ENCODE data around the gene LATS1. TPM values are rescaled to one million over a fixed set of nuclear protein-coding genes. Genes with fewer than 3 reads are reported as not detected.
A peak's percentile ranks its signal among the peaks of the same experiment; 100 is the strongest.
"Not testable (repeated sequence)": the region's sequence is repeated elsewhere in the genome, so short reads cannot be mapped to it uniquely, and the experiment has no call there.

LATS1 gene
- total RNA-seq, 8 experiments from 2014 or later = 12.5 to 32.1 (median 15.6) TPM

DNA sequence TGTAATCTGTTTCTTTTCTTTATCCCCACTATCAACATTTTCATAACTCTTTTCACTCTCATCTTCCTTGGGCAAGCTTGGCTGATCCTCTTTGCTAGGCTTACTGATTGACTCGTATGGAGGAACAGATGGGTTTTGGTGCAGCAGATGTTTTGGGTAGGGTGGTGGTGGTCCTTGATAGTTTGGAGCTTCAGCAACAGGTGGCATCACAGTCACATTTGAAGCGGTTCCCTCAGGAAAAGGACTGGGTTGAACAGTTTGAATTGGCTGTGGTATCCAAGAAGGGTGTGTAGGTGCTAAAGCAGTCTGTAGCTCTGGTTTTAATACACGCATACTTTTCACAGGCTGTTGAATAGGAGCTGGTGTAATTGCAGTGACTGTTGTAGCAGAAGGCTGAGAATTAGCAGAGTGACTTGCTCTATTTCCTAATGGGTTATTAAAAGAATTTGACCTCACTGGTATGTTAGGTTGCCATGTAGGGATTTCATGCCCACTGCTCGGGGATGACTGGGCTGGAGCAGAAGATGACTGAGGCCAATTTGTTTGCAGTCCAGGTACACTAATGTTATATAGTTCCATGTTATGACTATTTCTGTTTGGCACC, 34.5 kb downstream of the LATS1 start:
- peak in 3 of 8 experiments; percentile 13 to 65 (median 59) for ATAC-seq (replicated peaks in 6 of 8)
- Histone ChIP-seq H3K4me3 (no peak overlapping the region), H3K27ac (no peak overlapping the region), H3K4me1 (replicated peaks in 1 of 2) (no peaks in the 10 kb centered on the region)
- in situ Hi-C loops (cut with MboI; ENCODE audit: low pct_unique_long_range_greater_than_20kb in 2 of 9, low sequenced_read_pairs in 9 of 9, unreplicated experiment in 9 of 9) = no loop called here
- WGBS, 10 experiments = 86 to 100% (median 97%) methylated on average over 1 to 4 of the region's 4 CpGs; no CpG with 5 or more reads in 4 of the 10 experiments

DNA sequence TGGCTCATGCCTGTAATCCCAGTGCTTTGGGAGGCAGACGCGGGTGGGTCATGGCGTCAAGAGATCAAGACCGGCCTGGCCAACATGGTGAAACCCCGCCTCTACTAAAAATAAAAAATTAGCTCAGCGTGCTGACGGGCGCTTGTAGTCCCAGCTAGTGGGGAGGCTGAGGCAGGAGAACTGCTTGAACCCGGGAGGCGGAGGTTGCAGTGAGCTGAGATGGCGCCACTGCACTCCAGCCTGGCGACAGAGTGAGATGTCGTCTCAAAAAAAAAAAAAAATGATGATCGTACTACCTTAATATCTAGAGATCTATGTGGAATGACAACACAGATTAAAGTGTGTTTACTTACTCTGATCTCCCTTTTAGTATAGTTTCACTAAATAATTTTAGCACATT, 36.1 kb downstream of the LATS1 start:
- 67 to 100% (median 97%) methylated on average over 1 to 14 of the region's 14 CpGs; no CpG with 5 or more reads in 2 of the 10 experiments for WGBS, 10 experiments
- H3K27ac ChIP-seq; ATAC-seq (replicated peaks in 6 of 8); H3K4me3 ChIP-seq; in situ Hi-C loops (cut with MboI; ENCODE audit: low pct_unique_long_range_greater_than_20kb in 2 of 9, low sequenced_read_pairs in 9 of 9, unreplicated experiment in 9 of 9); H3K4me1 ChIP-seq (replicated peaks in 1 of 2): not testable (repeated sequence)

DNA sequence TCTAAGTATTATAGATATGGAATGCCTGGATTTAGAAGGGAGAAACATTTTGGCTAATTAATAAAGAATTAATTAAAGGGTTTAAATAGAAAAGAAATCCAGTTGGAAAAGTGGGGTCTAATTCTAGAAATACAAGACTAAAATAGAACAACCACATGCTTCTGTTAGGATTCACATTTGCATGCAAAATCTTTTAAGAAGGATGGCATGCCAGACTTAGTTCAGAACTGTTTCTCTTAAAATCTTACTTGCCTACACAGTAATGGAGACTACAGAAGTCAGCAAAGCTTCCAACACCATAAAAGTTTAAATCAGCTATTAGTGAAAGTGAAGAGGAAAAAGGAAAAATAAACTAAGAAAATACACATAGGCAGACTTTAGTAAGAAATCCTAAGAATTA, 36.7 kb downstream of the LATS1 start:
- ATAC-seq (replicated peaks in 6 of 8) = no peak
- H3K27ac ChIP-seq = no peak overlapping the region
- H3K4me3 ChIP-seq = no peak overlapping the region
- in situ Hi-C loops (cut with MboI; ENCODE audit: low pct_unique_long_range_greater_than_20kb in 2 of 9, low sequenced_read_pairs in 9 of 9, unreplicated experiment in 9 of 9) = no loop called here
- no peaks in the 10 kb centered on the region for H3K4me1 ChIP-seq (replicated peaks in 1 of 2)

DNA sequence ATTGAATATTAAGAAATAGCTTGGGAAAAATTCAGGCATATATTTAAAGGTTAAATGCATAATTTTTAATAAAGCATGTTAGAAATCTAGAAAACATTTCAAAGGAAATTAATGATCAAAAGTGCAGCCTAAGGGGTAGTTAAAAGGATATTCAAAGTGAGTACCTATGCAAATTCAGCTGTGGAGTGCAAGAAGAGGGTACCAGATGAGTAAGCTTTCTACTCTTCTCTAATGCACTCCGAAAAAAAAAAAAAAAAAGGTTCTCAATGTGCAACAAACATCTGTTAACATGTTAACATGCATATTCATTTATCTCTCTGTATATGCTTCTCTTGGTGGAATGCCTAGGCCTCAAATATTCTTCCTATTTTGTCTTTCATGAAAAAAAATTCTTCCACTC, 37.4 kb downstream of the LATS1 start:
- WGBS, 10 experiments = 0 to 100% (median 50%) methylated on average over 1 of the region's 1 CpG; no CpG with 5 or more reads in 3 of the 10 experiments
- ATAC-seq (replicated peaks in 6 of 8) = peak in 3 of 8 experiments; percentile 84 to 90 (median 86)
- in situ Hi-C loops (cut with MboI; ENCODE audit: low pct_unique_long_range_greater_than_20kb in 2 of 9, low sequenced_read_pairs in 9 of 9, unreplicated experiment in 9 of 9) = no loop called here
- no peak overlapping the region for H3K27ac ChIP-seq
- H3K4me1 ChIP-seq (replicated peaks in 1 of 2) = no peaks in the 10 kb centered on the region
- no peak overlapping the region for H3K4me3 ChIP-seq

DNA sequence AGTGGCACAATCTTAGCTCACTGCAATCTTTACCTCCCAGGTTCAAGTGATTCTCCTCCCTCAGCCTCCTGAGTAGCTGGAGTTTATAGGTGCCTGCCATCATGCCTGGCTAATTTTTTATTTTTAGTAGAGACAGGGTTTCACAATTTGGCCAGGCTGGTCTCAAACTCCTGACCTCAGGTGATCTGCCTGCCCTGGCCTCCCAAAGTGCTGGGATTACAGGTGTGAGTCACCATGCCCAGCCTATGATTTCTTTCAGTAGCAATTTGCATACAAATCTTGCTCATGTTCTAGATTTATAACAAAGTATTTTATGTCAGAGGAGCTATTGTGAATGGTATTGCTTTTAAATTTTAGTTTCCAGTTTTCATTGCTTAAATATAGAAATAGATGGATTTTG, 45.6 kb downstream of the LATS1 start:
- ATAC-seq (replicated peaks in 6 of 8); H3K27ac ChIP-seq; H3K4me1 ChIP-seq (replicated peaks in 1 of 2); H3K4me3 ChIP-seq; in situ Hi-C loops (cut with MboI; ENCODE audit: low pct_unique_long_range_greater_than_20kb in 2 of 9, low sequenced_read_pairs in 9 of 9, unreplicated experiment in 9 of 9): not testable (repeated sequence)

DNA sequence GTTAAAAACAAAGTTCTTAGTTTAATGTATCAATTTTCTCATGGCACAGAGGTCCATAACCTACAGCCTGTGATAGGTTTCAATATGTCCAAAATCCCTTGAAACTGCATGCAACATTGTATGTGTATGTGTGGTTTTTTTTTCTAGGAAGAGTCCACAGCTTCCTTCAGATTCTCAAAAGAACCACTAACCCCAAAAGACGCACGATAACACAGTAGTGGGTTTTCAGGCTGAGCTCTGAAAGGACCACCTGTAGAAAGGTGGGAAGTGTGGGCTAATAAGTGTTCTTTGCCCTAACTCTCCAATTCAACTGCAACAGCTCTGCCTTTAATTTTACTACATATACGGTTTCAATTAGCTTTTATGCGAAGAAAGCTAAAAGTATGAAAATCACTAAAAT, 57.9 kb downstream of the LATS1 start:
- Histone ChIP-seq H3K27ac (no peak overlapping the region), H3K4me3 (no peak overlapping the region), H3K4me1 (replicated peaks in 1 of 2) (no peaks in the 10 kb centered on the region)
- WGBS, 10 experiments = 83 to 100% (median 95%) methylated on average over 1 to 4 of the region's 4 CpGs; no CpG with 5 or more reads in 1 of the 10 experiments
- in situ Hi-C loops (cut with MboI; ENCODE audit: low pct_unique_long_range_greater_than_20kb in 2 of 9, low sequenced_read_pairs in 9 of 9, unreplicated experiment in 9 of 9) = no loop called here
- no peak for ATAC-seq (replicated peaks in 6 of 8)

DNA sequence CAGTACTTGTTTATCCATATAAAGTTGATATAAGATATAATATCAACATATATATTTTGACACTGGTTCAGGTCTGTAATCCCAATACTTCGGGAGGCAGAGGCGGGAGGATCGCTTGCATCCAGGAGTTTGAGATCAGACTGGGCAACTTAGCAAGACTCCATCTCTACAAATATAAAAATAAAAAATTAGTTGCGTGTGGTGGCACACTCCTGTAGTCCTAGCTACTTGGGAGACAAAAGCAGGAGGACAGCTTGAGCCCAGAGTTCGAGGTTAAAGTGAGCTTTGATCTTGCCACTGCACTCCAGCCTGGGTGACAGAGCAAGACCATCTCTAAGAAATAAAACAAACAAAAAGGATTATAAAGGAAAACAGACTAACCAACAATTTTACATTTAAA, 60.5 kb downstream of the LATS1 start:
- WGBS, 10 experiments = 81 to 100% (median 93%) methylated on average over 1 to 5 of the region's 5 CpGs
- Histone ChIP-seq H3K4me1 (replicated peaks in 1 of 2) (no peaks in the 10 kb centered on the region), H3K27ac (no peak overlapping the region), H3K4me3 (no peak overlapping the region)
- no peak for ATAC-seq (replicated peaks in 6 of 8)
- in situ Hi-C loops (cut with MboI; ENCODE audit: low pct_unique_long_range_greater_than_20kb in 2 of 9, low sequenced_read_pairs in 9 of 9, unreplicated experiment in 9 of 9) = no loop called here

DNA sequence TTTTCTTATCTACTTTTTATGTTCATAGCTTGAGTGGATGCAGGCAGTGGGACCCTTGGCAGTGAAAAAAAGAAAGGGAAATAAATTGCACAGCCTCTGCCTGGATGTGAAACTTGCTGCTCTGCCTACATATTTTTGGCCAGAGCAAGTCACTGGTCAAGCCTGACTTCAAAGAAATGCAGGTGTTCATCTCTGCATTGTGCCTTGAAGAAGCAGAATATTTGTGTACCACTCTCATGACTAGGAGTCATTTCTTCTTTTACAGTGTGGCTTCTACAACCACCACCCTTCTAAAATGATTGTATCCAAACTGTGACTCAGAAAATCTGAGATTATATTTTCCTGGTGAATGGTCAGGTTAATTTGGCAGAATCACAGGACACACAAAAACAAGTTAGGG, 66.8 kb downstream of the LATS1 start:
- in situ Hi-C loops (cut with MboI; ENCODE audit: low pct_unique_long_range_greater_than_20kb in 2 of 9, low sequenced_read_pairs in 9 of 9, unreplicated experiment in 9 of 9) = no loop called here
- no peak overlapping the region for H3K4me3 ChIP-seq
- peaks cover 6 to 7% of the 10 kb centered on the region in 2 donors for H3K4me1 ChIP-seq (replicated peaks in 1 of 2)
- no peak overlapping the region for H3K27ac ChIP-seq
- ATAC-seq (replicated peaks in 6 of 8) = no peak

DNA sequence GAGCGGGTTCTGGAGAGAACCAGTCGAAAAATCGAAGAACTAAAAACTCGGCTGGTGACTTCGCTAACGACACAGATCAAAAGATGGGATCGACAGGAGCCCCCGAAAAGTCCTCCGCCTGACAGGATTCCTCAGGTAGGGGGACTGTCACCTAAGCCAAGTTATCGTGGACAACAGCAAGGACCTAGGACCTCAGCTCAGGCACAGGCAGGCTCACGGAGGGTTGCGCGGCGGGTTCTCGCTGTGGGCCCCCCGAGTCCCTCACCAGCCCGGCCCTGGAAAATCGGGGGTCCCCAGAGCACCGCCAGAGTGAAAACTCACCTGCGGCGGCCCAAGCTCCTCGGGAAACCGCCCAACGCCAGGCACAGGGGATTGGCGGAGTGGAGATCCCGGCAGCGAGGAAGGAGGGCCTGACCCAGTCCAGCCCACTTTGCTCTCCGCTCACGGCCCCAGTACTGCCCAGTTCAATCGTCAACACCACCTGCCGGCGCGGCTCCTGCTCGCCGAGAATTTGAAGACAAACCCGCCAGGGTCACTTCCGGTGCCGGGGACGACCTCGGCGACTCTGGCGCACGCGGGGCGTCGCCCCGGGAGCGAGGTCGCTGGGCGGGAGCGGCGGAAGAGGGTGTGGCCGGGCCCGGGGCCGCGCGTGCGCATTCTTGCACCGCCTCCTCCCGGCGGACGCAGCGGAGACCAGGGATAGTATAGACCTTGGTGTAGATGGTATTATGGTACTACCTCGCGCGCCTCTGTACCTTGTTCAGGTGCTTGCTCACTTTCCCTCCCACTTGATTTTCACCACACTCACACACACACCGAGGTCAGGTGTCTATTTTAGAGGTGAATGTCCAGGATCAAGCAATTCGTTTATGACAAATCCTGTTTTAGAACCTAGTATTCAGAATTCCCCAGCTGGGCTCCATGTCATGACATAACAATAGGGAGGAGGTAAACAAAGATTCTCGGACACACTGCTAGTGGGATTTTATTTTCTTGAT, 69.5 kb downstream of the LATS1 start, which contains the start of gene KATNA1:
Gene KATNA1, minus strand, starts transcription at position 567 of the 998 bp plus-strand sequence. CDS start 10,167 bp downstream, outside the sequence.
- Histone ChIP-seq H3K4me1 (replicated peaks in 1 of 2) (peaks cover 7 to 8% of the 10 kb centered on the region in 2 donors), H3K4me3 (peak within 1 kb of the TSS; percentile 55 to 80 (median 64)), H3K27ac (peak within 1 kb of the TSS in 1 of 2 donors; percentile 41)
- ATAC-seq (replicated peaks in 6 of 8) = peak; percentile 85 to 99 (median 98)
- 0 to 50% (median 5%) methylated on average over 1 to 12 of the region's 69 CpGs for WGBS, 10 experiments
- in situ Hi-C loops (cut with MboI; ENCODE audit: low pct_unique_long_range_greater_than_20kb in 2 of 9, low sequenced_read_pairs in 9 of 9, unreplicated experiment in 9 of 9) = no loop called here

DNA sequence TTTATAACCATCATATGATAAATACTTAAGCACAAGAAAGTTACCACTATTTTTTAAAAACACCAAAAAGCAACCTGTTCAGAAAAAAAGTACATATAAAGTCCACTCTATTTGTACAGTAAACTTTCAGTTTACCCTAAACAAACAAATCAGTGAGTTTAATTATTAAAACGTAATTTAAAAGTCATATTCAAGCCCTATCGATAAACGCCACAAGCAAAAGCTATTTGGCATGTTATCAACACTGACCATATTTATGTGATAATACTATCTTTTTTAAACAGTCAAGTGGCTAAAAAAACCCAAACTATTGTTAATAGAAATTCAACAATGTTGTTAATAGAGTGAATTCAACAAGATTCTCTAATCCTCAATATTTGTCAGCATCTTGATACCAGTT, 71.3 kb downstream of the LATS1 start:
- H3K4me1 ChIP-seq (replicated peaks in 1 of 2) = peaks cover 7 to 8% of the 10 kb centered on the region in 2 donors
- ATAC-seq (replicated peaks in 6 of 8) = no peak
- H3K27ac ChIP-seq = no peak overlapping the region
- 22 to 76% (median 64%) methylated on average over 3 of the region's 3 CpGs; no CpG with 5 or more reads in 2 of the 10 experiments for WGBS, 10 experiments
- in situ Hi-C loops (cut with MboI; ENCODE audit: low pct_unique_long_range_greater_than_20kb in 2 of 9, low sequenced_read_pairs in 9 of 9, unreplicated experiment in 9 of 9) = no loop called here
- H3K4me3 ChIP-seq = peak overlapping the region in 4 of 5 donors; percentile 61 to 80 (median 65)

DNA sequence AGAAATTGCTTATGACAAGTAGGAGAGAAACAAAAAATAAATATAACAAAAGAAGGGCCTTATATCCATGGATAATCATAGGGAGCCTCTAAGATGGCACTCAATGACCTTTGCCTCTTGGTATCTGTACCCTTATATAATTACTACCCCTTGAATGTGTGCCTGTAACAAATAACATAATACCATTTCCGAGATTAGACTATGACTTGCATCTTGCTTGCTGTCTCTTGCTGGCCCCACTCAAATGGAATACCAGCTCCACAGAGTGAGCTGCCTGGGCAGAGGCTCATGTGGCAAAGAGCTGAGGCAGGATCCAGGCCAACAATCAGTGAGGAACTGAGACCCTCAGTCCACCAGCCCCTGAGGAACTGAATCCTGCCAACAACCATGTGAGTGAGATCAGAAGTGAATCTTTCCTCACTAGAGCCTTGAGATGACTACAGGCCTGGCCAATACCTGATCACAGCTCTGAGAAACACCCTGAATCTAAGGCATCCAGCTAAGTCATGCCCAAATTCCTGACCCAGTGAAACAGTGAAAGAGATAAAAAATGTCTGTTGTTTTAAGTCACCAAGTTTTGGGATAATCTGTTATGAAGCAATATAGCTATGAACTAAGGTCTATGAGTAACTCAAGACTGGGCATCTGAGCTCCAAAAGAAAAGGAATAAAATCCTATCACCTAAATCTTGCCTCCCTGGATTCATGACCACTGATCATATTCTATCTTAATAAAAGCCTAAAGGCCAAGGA, 74.9 kb downstream of the LATS1 start:
- WGBS, 10 experiments = 78 to 100% (median 83%) methylated on average over 1 of the region's 1 CpG; no CpG with 5 or more reads in 3 of the 10 experiments
- peaks cover 7 to 8% of the 10 kb centered on the region in 2 donors for H3K4me1 ChIP-seq (replicated peaks in 1 of 2)
- H3K4me3 ChIP-seq = no peak overlapping the region
- in situ Hi-C loops (cut with MboI; ENCODE audit: low pct_unique_long_range_greater_than_20kb in 2 of 9, low sequenced_read_pairs in 9 of 9, unreplicated experiment in 9 of 9) = no loop called here
- no peak for ATAC-seq (replicated peaks in 6 of 8)
- H3K27ac ChIP-seq = no peak overlapping the region

DNA sequence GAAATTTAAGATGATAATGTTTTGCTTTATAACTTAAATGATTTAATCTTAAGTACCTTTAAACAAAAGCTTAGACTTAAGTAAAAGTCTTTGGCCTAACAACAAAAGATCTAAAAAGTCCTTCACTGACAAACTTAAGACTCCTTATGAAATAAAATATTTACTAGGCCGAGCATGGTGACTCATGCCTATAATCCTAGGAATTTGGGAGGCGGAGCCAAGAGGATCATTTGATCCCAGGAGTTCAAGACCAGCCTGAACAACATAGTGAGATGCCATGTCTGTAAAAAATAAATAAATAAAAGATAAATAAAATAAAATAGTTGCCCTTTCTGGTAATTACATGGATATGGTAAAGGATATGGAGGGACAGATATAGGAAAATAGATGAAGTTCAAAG, 81.8 kb downstream of the LATS1 start:
- Histone ChIP-seq H3K4me1 (replicated peaks in 1 of 2) (no peaks in the 10 kb centered on the region), H3K27ac (no peak overlapping the region), H3K4me3 (no peak overlapping the region)
- in situ Hi-C loops (cut with MboI; ENCODE audit: low pct_unique_long_range_greater_than_20kb in 2 of 9, low sequenced_read_pairs in 9 of 9, unreplicated experiment in 9 of 9) = no loop called here
- 40 to 100% (median 97%) methylated on average over 1 to 2 of the region's 2 CpGs for WGBS, 10 experiments
- ATAC-seq (replicated peaks in 6 of 8) = peak in 1 of 8 experiments; percentile 17

DNA sequence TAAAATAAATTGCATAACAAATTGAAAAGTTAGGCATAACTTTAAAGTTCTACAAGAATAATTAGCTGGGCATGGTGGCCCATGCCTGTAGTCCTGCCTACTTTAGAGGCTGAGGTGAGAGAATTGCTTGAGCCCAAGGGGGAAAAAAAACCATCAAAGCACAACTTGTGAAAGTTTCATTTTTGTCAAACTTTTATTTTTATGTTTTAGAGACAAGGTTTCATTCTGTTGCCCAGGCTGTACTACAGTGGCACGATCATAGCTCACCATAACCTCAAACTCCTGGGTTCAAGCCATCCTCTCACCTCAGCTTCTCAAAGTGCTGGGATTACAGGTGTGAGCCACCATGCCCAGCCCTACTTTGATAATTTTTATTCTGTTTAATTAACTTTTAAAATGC, 83.6 kb downstream of the LATS1 start:
- H3K27ac ChIP-seq = no peak overlapping the region
- WGBS, 10 experiments = 83 to 100% (median 100%) methylated on average over 1 of the region's 1 CpG; no CpG with 5 or more reads in 3 of the 10 experiments
- no peak for ATAC-seq (replicated peaks in 6 of 8)
- in situ Hi-C loops (cut with MboI; ENCODE audit: low pct_unique_long_range_greater_than_20kb in 2 of 9, low sequenced_read_pairs in 9 of 9, unreplicated experiment in 9 of 9) = no loop called here
- no peak overlapping the region for H3K4me3 ChIP-seq
- no peaks in the 10 kb centered on the region for H3K4me1 ChIP-seq (replicated peaks in 1 of 2)

All from motor neuron (in vitro differentiated cells).